ENCODE results near the gene ADPRM.

- TF ChIP-seq CTCF (IDR thresholded peaks at IDR 0.05) (no peak), POLR2A (IDR thresholded peaks at IDR 0.05) (no peak)
These were observed 36.3 kb downstream of the ADPRM start for GRCh38 chr17:10733666-10734065.

Measured in stomach (tissue), 4 donors.